ENCODE results near the gene PAMR1.
"Not testable (repeated sequence)": the region's sequence is repeated elsewhere in the genome, so short reads cannot be mapped to it uniquely, and the experiment has no call there.

PAMR1 gene

GRCh38 chr11:35541621-35542375, 16.4 kb upstream of the PAMR1 start:
- no peak for DNase-seq

DNA sequence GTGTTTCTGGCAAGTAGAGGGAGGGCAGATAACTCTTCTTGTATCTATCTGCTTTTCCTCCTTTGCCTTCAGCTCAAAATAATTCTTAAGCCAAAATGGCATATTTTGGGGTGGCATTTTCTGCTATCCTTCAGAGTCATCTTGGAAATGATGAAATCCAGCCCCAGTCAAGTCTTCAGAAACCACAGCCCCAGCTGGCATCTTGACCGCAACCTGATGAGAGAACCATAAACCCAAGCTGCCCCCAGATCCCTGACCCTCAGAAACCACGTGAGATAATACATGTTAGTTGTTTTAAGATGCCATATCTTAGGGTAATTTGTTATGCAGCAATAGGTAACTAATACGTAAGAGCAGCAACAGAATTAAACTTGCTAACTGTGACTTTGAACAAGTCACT, 15.1 kb upstream of the PAMR1 start:
- no peak for DNase-seq

DNA sequence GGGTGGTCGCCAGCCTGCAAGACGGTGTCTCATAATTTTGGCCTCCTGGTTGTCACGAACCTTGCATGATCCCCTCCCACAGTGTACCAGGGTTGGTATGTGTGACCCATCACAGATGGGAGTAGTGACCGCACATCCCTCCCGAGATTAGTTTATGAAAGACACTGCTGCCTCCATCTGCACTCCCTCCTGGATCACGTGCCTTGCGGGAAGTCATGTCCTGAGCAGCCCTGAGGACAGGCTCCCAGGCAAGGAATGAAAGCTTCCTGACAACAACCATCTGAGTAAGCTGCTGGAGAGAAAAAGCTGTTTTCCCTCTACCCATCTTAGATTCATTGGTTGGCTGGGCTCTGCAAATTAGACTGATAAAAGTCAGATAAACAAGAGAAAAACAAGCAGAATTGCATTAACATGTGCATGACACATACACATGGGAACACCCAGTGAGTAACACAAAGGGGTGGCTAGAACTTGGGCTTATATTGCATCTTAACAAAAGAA, 14.4 kb upstream of the PAMR1 start:
- DNase-seq = peak; percentile 63

- DNase-seq = no peak
Measured at GRCh38 chr11:35539256-35539655, 13.8 kb upstream of the PAMR1 start.

DNA sequence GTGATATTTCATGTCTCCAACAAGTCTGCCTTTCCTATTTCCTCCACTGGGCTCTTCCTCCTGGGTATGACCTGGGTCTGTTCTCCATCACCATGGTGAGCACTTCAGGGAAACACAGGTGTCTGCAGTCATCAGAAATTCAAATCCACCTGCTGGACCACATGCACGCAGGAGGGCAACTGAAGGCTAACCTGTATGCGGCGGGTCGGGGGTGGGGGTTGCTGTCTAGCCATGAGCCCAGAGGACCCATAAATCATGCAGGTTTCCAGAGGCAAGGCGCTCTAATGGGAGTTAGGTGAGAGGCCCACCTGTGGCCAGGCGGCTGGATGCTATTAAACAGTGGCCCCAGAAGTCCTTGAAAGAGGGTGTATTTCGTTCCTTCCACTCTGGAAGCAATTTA, 11.1 kb upstream of the PAMR1 start:
- no peak for DNase-seq

GRCh38 chr11:35531246-35531645, 5.8 kb upstream of the PAMR1 start:
- DNase-seq = no peak

- DNase-seq = peak; percentile 24
Measured at GRCh38 chr11:35529971-35530495, 4.6 kb upstream of the PAMR1 start.

- no peak for DNase-seq
Measured at GRCh38 chr11:35526370-35526792, 965 bp upstream of the PAMR1 start.

DNA sequence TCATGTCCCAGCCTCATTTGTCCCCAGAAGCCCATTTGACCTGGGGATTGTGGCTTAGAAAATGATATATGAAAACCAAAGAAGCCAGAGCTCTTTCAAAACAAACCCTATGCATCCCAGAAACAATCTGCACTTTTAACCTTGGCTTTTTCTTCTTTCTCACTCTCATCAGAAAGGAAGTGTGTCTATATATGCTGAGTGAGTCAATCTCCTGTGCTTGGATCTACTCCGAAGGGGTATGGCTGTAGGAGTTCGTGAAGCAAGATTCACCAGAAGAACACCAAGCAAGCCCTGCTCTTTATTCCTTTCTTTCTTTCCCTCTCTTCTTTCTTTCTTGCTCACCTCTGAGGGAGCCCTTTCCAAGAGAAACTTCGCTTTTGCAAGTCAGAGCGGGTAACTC, 636 bp downstream of the PAMR1 start:
- DNase-seq = no peak

DNA sequence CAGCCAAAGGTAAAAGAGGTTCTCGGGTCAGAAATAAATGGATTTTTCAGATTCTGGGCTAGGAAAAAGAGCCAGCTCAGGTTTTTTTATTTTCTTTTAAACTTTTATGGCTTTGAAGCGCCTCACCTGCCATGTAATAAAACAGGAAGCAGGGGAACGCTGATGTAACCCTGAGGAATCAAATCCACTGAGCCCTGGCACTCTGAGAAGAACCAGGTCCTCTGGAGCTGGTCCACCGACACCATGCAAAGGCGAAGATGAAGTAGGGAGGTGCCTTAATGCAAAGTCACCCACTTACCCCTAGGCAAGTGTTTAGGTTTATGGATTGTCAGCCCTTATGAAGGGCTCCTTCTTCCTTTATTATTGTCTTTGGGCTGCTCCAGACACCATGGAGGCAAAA, 1.6 kb downstream of the PAMR1 start:
- no peak for DNase-seq

- peak; percentile 26 for DNase-seq
Measured at GRCh38 chr11:35523331-35523768, 2.1 kb downstream of the PAMR1 start.

DNA sequence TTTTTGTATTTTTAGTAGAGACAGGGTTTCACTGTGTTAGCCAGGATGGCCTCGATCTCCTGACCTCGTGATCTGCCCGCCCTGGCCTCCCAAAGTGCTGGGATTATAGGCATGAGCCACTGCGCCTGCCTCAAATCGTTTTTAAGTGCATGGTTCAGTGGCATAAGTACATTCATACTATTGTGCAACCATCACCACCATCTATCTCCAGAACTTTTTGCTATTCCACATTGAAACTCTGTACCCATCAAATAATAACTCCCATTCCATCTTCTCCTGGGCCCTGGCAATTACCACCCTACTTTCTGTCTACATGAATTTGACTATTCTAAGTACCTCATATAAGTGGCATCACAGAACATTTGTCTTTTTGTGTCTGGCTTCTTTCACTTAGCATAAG, 3.3 kb downstream of the PAMR1 start:
- DNase-seq = not testable (repeated sequence)

GRCh38 chr11:35520376-35520775, 5.0 kb downstream of the PAMR1 start:
- no peak for DNase-seq

GRCh38 chr11:35518766-35519165, 6.7 kb downstream of the PAMR1 start:
- no peak for DNase-seq

DNA sequence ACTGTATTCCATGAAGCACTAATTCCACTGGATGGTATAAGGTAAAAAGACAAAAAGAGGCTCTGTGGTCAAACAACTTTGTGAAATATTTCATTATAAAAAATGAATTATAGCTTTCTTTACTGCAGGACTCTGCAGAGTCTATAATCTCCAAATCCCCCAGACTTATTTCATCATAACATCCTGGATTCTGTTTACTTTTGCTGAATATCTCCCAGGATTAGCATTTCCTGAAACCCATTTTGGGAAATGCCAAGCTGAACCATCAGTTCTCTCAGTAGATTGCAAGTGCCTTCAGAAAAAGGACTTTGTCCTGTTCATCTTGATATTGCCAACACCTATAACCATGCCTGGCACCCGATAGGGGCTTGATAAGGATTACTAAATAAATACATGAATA, 7.9 kb downstream of the PAMR1 start:
- DNase-seq = no peak

GRCh38 chr11:35516403-35516802, 9.0 kb downstream of the PAMR1 start:
- DNase-seq = no peak

- DNase-seq = no peak
Measured at GRCh38 chr11:35515224-35515623, 10.2 kb downstream of the PAMR1 start.

DNA sequence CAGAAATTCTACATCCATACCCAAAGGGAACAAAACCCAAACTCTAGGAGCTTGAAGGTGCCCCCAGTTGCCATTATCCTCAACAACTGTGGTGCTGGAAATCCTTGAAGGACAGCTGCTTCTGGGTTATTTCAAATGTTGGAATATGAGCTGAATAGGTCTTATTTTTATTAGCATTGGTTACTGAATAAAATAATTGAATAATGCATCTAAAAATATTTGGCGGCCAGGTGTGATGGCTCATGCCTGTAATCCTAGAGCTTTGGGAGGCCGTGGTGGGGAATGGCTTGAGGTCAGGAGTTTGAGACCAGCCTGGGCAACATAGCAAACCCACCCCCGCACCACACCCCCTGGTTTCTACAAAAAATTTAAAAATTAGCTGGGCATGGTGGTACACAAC, 10.9 kb downstream of the PAMR1 start:
- DNase-seq = no peak

GRCh38 chr11:35511666-35512065, 13.8 kb downstream of the PAMR1 start:
- peak; percentile 35 for DNase-seq

DNA sequence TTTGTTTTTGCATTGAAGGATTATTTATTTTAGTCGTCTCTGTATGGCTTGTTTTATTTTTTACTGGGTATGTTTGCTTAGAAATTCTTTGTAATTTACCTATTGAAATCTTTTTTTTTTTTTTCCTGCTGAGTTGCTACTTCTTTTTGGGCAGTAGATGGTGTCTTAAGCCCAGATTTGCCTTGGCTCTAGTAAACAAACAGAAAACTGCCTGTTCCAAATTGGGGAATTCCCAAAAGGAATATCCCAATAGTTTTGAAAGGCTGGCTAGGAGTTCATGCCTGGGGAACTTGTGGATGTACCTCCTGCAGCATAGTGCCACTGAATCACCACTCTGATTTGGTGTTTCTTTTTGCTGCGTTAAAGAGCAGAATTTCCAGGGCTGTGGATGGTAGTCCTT, 17.7 kb downstream of the PAMR1 start:
- DNase-seq = no peak

GRCh38 chr11:35501776-35502175, 23.6 kb downstream of the PAMR1 start:
- DNase-seq = no peak

- DNase-seq = no peak
Measured at GRCh38 chr11:35500744-35501143, 24.7 kb downstream of the PAMR1 start.

DNA sequence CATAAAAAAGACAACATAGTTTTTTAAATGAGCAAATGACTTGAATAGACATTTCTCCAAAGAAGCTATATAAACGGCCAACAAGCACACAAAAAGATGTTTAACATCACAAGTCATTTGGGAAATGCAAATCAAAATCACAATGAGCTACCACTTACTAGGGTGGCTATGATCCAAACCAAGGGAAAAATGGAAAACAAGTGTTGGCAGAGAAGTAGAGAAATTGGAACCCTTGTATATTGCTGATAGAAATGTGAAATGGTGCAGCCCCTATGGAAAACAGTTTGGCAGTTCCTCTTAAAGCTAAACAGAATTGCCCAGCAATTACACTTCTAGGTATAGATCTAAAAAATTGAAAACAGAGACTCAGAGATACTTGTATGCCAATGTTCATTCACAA, 29.0 kb downstream of the PAMR1 start:
- no peak for DNase-seq

GRCh38 chr11:35494957-35495490, 30.4 kb downstream of the PAMR1 start:
- no peak for DNase-seq
